HUES48 (cell line): ENCODE results near the gene ODAM.
"Not testable (repeated sequence)": the region's sequence is repeated elsewhere in the genome, so short reads cannot be mapped to it uniquely, and the experiment has no call there.

Experiments
- H3K27ac ChIP-seq: one replicate; pipeline ENCODE4 v1.7.0; 2013; ENCODE audit warnings: low read depth, low read length, inconsistent platforms
- H3K27me3 ChIP-seq: 2 replicates; pipeline ENCODE4 v1.6.1; 2013; ENCODE audit warnings: mild to moderate bottlenecking, low read length; ENCODE audit not compliant: control insufficient read depth, insufficient read depth
- H3K36me3 ChIP-seq: 2 replicates; pipeline ENCODE4 v1.6.1; 2013; ENCODE audit warnings: low read length; ENCODE audit not compliant: control insufficient read depth, insufficient read depth
- H3K4me1 ChIP-seq: 2 replicates; pipeline ENCODE4 v1.6.1; 2013; ENCODE audit warnings: mild to moderate bottlenecking, low read length; ENCODE audit not compliant: control insufficient read depth, insufficient read depth
- H3K4me3 ChIP-seq: 2 replicates; pipeline ENCODE4 v1.5.1; 2013; ENCODE audit warnings: mild to moderate bottlenecking, low read depth, low read length
- H3K9ac ChIP-seq: 2 replicates; pipeline ENCODE4 v1.6.1; 2013; ENCODE audit warnings: mild to moderate bottlenecking, low read depth, low read length, moderate library complexity
- H3K9me3 ChIP-seq: 2 replicates; pipeline ENCODE4 v1.6.1; 2013; ENCODE audit warnings: low read length; ENCODE audit not compliant: control insufficient read depth, insufficient read depth

ODAM gene

DNA sequence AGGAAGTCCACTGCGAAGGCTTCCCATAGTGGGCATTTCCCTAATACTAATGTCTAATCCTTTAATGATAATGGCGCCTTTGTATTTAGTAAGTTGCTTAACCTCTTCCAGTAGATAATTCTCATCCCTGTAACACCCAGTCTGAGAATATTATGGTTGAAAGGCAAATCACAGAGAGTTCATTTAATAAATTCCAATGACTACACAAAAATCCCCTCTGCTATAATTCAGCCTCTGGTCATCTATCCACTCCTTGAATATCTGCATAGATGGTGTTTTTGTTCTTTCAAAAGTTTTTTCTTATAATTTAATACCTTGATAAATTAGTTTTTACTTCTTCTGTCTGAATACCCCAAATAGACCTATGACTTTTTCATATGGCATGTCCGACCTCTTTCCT, 25.9 kb downstream of the ODAM start:
- H3K4me3 ChIP-seq, H3K27ac ChIP-seq, H3K4me1 ChIP-seq, H3K27me3 ChIP-seq, H3K36me3 ChIP-seq, H3K9ac ChIP-seq, H3K9me3 ChIP-seq: not testable (repeated sequence)

DNA sequence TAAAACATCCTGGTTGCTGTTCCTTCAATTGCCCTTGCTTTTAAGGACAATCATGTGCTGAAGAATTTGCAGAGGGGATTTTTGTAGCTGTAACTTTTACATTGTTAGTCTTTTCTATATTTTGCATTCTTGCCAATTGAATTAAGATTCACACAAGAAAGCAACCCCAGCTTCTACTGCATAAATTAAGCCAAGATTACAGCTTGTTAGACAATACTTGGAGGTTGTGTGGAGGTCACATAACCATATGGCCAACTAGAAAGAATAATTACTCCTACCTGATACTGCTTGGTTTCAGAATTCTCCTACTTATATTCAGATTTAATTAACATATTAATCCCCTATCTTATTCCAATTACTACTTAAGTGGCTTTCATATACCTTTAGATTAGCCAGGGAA, 26.3 kb downstream of the ODAM start:
- H3K36me3 ChIP-seq, H3K9me3 ChIP-seq, H3K27me3 ChIP-seq, H3K4me1 ChIP-seq, H3K9ac ChIP-seq, H3K27ac ChIP-seq, H3K4me3 ChIP-seq: not testable (repeated sequence)

DNA sequence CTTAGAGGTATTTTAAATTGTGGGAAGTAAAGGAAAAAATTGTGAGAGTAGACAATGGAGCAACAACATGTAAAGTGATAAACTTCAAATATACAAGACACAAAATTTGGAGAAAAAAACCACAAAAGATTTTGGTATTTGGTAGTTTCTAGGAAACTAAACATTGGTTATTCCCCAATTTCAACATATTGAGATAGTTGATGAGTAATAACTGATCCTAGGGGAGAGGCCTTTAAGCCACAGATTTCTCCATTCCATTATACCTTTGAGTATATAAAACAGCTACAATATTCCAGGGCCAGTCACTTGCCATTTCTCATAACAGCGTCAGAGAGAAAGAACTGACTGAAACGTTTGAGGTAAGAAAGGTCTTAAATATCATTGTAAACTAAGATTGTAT, 30.3 kb downstream of the ODAM start, which contains the start of gene FDCSP:
TSS of gene FDCSP (plus strand) at position 301 of the 400 bp plus-strand sequence. CDS start 5,071 bp downstream, outside the sequence.
- no peaks in the 10 kb centered on the region for H3K36me3 ChIP-seq
- no peaks in the 10 kb centered on the region for H3K27me3 ChIP-seq
- no peaks in the 10 kb centered on the region for H3K9me3 ChIP-seq
- no peak within 1 kb of the TSS for H3K27ac ChIP-seq
- H3K4me1 ChIP-seq: no peaks in the 10 kb centered on the region
- H3K9ac ChIP-seq: no peak within 1 kb of the TSS
- H3K4me3 ChIP-seq: no peak within 1 kb of the TSS

DNA sequence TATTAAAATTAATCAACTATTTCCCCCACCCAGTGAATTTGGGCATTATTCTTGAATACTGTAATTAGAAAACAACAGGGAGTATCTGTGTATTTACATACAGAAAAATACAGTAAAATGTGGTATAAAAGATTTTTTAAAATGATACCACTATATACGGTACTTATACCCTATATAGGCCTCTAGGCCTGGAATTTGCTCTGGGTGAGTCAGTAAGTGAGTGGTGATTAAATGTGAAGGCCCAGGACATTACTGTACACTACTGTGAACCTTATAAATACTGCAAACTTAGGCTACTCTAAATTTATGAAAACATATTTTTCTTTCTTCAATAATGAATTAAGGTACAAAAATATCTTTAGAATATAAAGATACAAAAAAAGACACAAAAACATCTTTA, 40.6 kb downstream of the ODAM start:
- H3K4me1 ChIP-seq: no peaks in the 10 kb centered on the region
- H3K27ac ChIP-seq: no peak overlapping the region
- no peaks in the 10 kb centered on the region for H3K27me3 ChIP-seq
- no peaks in the 10 kb centered on the region for H3K9me3 ChIP-seq
- H3K36me3 ChIP-seq: no peaks in the 10 kb centered on the region
- H3K9ac ChIP-seq: no peak overlapping the region
- H3K4me3 ChIP-seq: no peak overlapping the region

DNA sequence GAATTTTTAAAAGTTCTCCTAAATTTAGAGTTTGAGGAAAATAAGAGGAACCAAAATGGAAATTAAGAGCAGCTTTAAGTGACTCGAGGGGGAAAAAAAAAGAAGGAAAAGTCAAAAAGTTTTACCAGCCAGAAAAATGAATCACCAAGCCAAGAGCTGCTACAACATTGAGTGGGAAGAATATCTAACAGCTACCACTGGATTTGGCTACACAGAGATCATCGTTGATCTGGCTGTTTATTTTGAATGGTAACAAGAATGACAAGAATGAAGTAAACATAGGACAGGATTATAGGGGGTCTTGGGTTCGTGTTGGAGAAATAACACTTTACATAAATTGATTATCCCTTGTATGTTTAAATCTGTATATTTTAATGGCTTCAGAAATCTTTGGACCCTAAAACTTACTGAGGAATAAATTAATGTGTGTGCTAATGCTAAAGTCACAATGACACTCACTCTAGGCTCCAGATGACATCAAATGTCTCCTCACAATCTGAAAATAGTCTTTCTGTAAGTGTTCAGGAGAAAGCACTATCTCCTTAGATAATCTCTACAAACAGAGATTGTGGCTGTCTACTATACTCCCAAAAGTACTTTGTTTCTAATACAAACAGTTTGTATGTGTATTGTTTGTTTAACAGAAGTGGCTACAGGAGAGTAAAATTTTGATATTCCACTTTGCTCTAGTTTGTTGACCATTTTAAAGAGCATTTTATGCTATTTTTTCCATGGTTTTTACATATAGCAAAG, 43.8 kb downstream of the ODAM start:
- no peaks in the 10 kb centered on the region for H3K4me1 ChIP-seq
- H3K9ac ChIP-seq: no peak overlapping the region
- H3K36me3 ChIP-seq: no peaks in the 10 kb centered on the region
- no peaks in the 10 kb centered on the region for H3K9me3 ChIP-seq
- H3K27me3 ChIP-seq: no peaks in the 10 kb centered on the region
- no peak overlapping the region for H3K4me3 ChIP-seq
- no peak overlapping the region for H3K27ac ChIP-seq

DNA sequence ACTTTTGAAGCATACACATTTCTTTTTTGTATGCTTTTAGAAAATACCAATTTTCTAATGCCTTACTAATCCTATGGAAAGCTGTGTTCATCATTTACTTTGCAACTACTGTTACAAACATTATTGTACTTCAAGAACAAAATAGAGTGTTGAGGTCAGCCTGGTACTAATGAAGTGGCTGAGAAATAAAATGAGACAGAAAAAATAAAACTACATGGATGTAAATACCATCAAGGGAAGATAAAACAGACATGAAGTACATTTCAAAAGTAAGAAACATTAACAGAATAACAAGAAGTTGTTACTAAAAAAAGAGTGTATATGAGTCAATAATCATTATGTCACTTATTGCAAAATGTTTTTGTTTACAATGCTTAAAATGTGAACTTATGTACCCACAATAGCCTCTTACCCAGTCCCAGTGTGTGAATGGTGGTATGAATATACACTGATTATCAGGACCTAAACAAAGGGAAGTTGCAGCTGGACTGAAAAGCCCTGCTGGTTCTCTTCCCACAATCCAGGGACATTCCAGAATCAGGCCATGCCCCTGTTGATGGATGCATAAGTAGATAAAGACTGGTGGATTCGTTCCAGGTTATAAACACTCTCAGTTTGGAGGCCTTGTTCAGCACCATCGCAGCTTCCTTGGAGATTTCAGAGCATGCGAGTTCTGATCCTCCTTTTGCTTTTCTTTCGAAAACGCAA, 44.5 kb downstream of the ODAM start:
- Histone ChIP-seq H3K36me3 (no peaks in the 10 kb centered on the region), H3K9me3 (no peaks in the 10 kb centered on the region), H3K27ac (no peak overlapping the region), H3K4me1 (no peaks in the 10 kb centered on the region), H3K9ac (no peak overlapping the region), H3K4me3 (no peak overlapping the region), H3K27me3 (no peaks in the 10 kb centered on the region)

DNA sequence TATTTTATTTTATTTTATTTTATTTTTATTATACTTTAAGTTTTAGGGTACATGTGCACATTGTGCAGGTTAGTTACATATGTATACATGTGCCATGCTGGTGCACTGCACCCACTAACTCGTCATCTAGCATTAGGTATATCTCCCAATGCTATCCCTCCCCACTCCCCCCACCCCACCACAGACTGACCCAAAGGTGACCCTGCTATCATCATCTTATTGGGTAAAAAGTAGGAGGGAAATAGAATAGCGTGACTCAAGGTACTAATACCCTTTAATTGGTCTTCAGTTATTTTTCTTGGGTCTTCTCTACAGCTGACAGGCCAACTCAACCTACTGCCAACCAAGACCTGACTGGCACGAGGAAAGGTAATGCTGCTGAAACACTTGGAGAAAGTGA, 46.8 kb downstream of the ODAM start, which contains the start of gene CSN3:
TSS of gene CSN3 (plus strand) at position 301 of the 400 bp plus-strand sequence. CDS start 2,223 bp downstream, outside the sequence.
- not testable (repeated sequence) for H3K36me3 ChIP-seq, H3K27me3 ChIP-seq, H3K9ac ChIP-seq

DNA sequence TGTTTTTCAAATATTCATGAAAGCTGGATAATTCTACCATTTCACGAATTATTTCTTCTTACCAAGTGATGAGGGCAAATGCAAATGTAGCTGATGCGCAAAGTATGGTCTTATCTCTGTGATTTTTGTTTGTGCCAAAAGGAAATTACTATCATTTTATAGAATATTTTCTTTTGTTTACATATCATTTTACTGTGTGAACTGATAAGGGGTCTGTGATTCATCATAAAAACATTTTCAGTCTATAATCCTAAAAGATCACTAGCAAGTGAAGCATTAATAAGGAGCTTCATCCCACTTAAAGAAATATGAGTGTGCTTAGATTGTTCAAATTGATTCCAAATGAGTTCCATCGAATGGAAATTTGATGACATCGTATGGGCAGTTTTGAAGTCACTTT, 47.6 kb downstream of the ODAM start:
- no peak overlapping the region for H3K9ac ChIP-seq
- H3K27ac ChIP-seq: no peak overlapping the region
- H3K4me3 ChIP-seq: no peak overlapping the region
- H3K9me3 ChIP-seq: no peaks in the 10 kb centered on the region
- H3K36me3 ChIP-seq: no peaks in the 10 kb centered on the region
- no peaks in the 10 kb centered on the region for H3K27me3 ChIP-seq
- no peaks in the 10 kb centered on the region for H3K4me1 ChIP-seq

More for the DNA sequence above, 46.8 kb downstream of the ODAM start, which contains the start of gene CSN3:
- H3K27ac ChIP-seq, H3K4me3 ChIP-seq, H3K4me1 ChIP-seq, H3K9me3 ChIP-seq: not testable (repeated sequence)

DNA sequence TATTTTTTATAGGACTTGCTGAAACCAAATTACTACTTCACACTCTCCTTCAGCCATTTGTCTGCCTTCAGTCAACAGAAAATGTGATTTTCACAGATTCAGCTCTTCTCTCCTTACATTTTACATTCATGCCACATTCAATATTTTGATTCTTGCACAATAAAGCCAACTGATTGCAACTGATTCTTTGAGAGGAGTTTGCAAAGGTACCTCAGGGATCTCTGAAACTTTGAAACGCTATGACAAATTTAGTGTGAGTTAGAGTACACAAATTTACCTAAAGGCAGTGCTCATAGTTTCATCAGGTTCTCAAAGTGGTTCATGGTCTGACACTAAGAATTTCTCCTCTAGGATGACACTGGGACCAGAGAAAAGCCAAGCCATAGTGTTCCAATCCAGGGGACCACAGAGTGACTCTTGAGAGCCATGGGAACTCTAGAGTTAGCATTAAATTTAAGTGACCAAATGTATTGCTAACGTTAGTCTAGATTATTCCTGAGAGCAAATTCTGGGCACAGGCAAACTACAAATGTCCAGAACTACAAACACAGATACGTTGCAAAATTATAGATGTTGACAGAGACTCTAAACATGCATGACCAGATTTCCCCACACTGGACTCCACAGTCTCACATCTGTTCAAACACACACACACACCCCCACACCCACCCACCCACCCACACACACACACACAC, 55.9 kb downstream of the ODAM start:
- Histone ChIP-seq H3K27ac (no peak overlapping the region), H3K9me3 (no peaks in the 10 kb centered on the region), H3K27me3 (no peaks in the 10 kb centered on the region), H3K4me1 (no peaks in the 10 kb centered on the region), H3K9ac (no peak overlapping the region), H3K36me3 (no peaks in the 10 kb centered on the region), H3K4me3 (no peak overlapping the region)

DNA sequence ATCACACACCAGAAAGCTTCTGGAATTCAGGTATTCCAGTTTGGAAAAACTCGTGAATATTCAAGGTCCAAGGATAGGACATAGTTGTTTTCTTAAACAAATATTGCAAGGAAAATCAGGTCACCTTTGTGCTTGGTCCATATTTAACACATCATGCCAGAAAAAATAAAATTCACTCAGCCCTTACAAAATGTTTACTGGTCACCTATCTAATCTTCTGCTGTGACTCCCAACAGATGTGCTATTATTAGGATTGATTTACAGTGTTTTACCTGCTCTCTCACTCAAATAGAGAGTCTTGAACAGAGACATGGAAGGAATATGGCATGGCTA, 56.4 kb downstream of the ODAM start:
- H3K4me3 ChIP-seq: no peak overlapping the region
- H3K27ac ChIP-seq: no peak overlapping the region
- no peaks in the 10 kb centered on the region for H3K9me3 ChIP-seq
- no peak overlapping the region for H3K9ac ChIP-seq
- no peaks in the 10 kb centered on the region for H3K4me1 ChIP-seq
- no peaks in the 10 kb centered on the region for H3K36me3 ChIP-seq
- H3K27me3 ChIP-seq: no peaks in the 10 kb centered on the region
